OCI-LY1 (cell line): ENCODE results near the gene MIER1.

Source experiments
- CTCF ChIP-seq: fragments of 200-600 bp; sonication (generic), shearing (Covaris generic); IDR thresholded peaks from 2 replicates; pipeline ENCODE4 v1.5.1; 2017; ENCODE audit warnings: mild to moderate bottlenecking, antibody characterized with exemption, low read length, moderate library complexity, mixed read lengths
- EZH2 ChIP-seq: fragments of 200-600 bp; sonication (generic), shearing (Covaris generic); IDR thresholded peaks from 2 replicates; pipeline ENCODE4 v1.8.0; 2017; ENCODE audit warnings: borderline replicate concordance, mixed run types, mild to moderate bottlenecking, antibody characterized with exemption, low read length, moderate library complexity, mixed read lengths

DNA sequence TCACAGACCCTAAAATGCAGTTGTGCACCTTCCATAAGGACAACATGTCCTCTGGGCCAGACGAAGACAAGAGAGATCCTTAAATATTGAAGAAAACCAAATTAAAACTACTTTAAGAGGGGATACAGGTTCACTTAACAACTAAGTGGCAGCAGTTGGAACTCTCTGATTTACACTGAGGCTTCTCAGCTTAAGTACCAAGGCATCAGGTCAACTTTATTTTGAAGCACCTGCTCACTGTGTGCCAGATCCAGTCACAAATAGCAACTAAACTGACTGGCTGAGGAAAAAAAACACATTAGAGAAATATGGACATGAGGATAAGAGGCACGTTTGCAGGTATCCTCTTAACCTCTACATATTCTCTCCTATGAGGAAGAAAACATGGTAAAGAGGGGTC is 96.0 kb downstream of the MIER1 start:
- no peak for TF ChIP-seq EZH2
- no peak for TF ChIP-seq CTCF
